ENCODE results near the gene SPIN1.

SPIN1 gene

DNA sequence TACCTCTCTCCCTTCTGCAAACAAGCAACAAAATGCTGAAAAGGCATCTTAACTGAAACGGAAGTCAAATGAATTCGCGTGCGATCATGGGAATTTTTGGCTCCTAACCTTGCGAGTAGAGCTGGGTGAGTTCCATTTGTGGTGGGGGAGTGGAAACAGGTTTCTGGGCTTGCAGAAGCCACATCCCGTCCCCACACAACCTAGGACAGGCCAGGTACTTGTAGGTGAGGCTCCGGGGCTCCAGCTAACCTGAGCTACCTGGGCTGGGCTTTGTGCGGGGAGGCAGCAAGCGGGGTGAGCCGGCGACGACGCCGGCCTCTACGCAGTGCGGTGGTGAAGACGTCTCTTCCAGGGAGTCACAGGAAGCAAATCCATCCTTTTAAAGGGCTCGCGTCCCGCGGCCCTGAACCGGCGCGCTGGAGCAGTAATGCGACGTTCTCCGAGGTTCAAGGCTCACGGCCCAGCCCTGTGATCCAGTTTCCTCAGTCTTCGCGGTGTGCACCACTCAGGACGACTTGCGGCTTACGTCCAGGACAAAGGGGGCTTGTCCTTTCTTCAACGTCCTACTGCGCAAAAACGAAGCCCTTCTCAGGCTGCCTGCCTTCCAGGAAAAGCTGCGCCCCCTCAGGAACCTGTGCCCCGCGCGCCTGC lies 567 bp upstream of the SPIN1 start:
- peak; percentile 32 for DNase-seq (ENCODE audit: low spot score)
- TF ChIP-seq, protein P1, sequence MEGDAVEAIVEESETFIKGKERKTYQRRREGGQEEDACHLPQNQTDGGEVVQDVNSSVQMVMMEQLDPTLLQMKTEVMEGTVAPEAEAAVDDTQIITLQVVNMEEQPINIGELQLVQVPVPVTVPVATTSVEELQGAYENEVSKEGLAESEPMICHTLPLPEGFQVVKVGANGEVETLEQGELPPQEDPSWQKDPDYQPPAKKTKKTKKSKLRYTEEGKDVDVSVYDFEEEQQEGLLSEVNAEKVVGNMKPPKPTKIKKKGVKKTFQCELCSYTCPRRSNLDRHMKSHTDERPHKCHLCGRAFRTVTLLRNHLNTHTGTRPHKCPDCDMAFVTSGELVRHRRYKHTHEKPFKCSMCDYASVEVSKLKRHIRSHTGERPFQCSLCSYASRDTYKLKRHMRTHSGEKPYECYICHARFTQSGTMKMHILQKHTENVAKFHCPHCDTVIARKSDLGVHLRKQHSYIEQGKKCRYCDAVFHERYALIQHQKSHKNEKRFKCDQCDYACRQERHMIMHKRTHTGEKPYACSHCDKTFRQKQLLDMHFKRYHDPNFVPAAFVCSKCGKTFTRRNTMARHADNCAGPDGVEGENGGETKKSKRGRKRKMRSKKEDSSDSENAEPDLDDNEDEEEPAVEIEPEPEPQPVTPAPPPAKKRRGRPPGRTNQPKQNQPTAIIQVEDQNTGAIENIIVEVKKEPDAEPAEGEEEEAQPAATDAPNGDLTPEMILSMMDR (IDR thresholded peaks at IDR 0.05; ENCODE audit: borderline replicate concordance, control extremely low read depth, extremely low read depth, insufficient read depth, missing control alignments) = no peak
- in situ Hi-C loops (cut with MboI; ENCODE audit: low sequenced_read_pairs, unreplicated experiment) = no loop called here

DNA sequence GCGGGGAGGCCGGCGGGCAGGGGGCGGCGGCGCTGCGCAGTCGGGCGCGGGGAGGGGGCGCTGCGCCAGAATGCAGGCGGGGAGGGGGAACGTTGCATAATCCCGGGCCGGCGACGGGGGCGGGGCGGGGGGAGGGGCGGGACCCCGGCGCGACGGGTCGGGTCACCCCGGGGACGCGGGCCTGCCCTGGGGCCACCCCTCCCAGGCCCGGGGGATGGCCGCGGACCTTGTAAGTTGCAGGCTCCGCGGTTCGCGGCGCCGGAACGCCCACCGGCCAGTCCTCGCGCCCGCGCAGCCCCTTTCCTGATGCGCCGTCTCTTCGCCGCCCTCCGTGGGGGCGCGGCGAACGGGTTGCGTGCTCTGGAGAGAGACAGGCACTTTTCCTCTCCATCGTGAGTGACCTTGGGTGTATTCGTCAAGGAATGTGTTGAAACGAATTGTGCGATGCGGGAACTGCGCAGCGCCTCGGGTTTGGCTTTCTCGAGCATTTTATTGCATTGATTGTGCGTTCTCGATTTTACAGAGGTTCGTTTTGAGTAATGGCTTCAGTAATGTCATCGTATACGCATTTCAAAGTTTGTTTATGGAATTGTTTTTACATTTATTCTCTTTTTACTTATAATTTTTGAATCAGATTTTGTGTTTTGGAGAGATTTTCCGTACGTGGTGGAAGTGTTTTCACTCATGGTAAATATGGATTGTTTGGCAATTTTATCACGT lies 802 bp downstream of the SPIN1 start:
- TF ChIP-seq, protein P1 (IDR thresholded peaks at IDR 0.05; ENCODE audit: borderline replicate concordance, control extremely low read depth, extremely low read depth, insufficient read depth, missing control alignments) = no peak
- in situ Hi-C loops (cut with MboI; ENCODE audit: low sequenced_read_pairs, unreplicated experiment) = no loop called here
- peak; percentile 76 for DNase-seq (ENCODE audit: low spot score)

DNA sequence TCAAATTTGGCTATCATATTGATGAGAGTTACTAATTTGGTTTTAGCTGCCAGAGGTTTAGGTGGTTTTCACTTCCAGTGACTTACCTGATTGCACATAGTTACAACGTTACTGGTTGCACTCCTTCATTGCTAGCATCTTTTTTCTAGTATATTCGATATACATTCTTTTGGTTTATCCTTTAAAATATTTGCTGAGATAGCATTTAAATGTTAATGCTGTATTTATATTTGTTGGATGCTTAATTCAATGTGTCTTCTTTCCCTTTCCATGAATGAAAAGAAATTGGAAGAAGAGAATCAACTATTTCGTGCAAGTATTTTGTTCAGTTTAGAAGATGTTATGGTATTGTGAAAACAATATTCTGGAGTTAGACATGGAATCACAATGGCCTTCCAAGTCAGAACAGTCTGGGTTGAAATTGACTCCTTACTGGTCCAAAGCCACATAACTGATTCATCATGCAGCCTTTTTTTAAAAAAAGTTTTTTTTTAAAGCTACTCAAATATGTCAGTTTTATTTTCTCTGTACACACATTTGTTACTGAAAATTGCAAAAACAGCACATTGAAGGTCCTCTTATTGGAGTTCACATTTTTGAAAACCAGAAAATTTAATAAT lies 2.2 kb downstream of the SPIN1 start:
- in situ Hi-C loops (cut with MboI; ENCODE audit: low sequenced_read_pairs, unreplicated experiment) = no loop called here
- DNase-seq (ENCODE audit: low spot score) = no peak
- TF ChIP-seq, protein P1 (IDR thresholded peaks at IDR 0.05; ENCODE audit: borderline replicate concordance, control extremely low read depth, extremely low read depth, insufficient read depth, missing control alignments) = no peak

DNA sequence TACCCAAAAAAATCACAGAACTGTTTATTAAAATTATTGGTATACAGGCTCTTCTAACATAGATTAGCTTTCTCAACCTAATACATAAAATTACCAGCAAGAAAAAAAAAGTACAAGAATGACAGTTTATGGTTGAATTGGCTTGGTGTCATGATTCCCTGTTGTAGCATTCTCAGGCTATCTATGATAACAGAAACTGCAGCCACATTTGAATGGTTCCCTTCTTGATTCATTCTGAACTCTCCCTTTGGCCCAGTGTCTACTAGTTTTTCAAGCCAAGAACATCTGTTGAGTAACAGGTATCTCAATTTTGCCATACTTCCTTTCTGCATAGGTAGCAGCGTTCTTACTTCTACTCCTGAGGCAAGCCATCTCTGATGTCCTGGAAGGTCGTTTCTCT lies 3.0 kb downstream of the SPIN1 start:
- in situ Hi-C loops (cut with MboI; ENCODE audit: low sequenced_read_pairs, unreplicated experiment) = no loop called here

DNA sequence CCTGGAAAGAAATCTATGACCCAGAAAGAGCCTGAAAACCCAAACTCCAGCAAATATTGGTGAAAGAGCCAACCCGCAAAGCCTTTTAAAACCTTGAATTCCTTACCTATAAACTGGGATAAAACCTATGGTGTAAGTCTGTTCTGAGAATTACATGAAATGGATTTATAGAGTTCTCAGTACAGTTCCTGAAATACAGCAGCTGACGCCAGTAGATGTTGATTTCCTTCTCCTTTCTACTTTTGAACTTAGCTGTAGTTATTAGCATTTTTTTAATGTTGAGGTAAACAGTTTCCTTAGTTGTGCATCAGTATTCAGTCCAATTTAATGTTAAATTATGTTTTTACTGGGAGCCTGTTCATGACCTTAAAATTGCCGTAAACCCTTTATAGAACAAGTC lies 3.7 kb downstream of the SPIN1 start:
- TF ChIP-seq, protein P1 (IDR thresholded peaks at IDR 0.05; ENCODE audit: borderline replicate concordance, control extremely low read depth, extremely low read depth, insufficient read depth, missing control alignments) = no peak
- no peak for DNase-seq (ENCODE audit: low spot score)
- in situ Hi-C loops (cut with MboI; ENCODE audit: low sequenced_read_pairs, unreplicated experiment) = no loop called here

More for the DNA sequence above, 3.0 kb downstream of the SPIN1 start:
- TF ChIP-seq, protein P1 (IDR thresholded peaks at IDR 0.05; ENCODE audit: borderline replicate concordance, control extremely low read depth, extremely low read depth, insufficient read depth, missing control alignments) = no peak
- DNase-seq (ENCODE audit: low spot score) = no peak

DNA sequence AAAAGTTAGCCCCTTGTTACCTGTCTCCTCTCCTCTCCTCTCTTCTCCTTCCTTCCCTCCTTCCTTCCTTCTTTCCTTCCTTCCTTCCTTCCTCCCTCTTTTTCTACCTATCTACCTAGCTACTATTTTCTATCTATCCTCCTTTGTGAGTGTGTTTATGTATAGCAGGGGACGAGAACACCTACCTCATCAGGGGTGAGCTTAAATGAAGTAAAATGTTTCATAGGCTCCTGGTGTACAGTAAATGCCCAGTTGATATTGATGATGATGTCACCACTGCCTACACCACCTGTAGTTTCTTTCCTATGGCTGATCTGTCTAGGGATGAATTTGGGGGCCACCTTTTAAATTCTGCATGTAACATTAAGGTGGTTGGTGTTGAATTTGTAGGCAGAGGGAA lies 4.3 kb downstream of the SPIN1 start:
- in situ Hi-C loops (cut with MboI; ENCODE audit: low sequenced_read_pairs, unreplicated experiment) = no loop called here
- DNase-seq (ENCODE audit: low spot score) = no peak
- TF ChIP-seq, protein P1 (IDR thresholded peaks at IDR 0.05; ENCODE audit: borderline replicate concordance, control extremely low read depth, extremely low read depth, insufficient read depth, missing control alignments) = no peak

Measured in GM13976 (cell line).